ENCODE data around the gene OR10D3. TPM values are rescaled to one million over a fixed set of nuclear protein-coding genes. Genes with fewer than 3 reads are reported as not detected.
"Not testable (repeated sequence)": the region's sequence is repeated elsewhere in the genome, so short reads cannot be mapped to it uniquely, and the experiment has no call there.

OR10D3 gene, protein sequence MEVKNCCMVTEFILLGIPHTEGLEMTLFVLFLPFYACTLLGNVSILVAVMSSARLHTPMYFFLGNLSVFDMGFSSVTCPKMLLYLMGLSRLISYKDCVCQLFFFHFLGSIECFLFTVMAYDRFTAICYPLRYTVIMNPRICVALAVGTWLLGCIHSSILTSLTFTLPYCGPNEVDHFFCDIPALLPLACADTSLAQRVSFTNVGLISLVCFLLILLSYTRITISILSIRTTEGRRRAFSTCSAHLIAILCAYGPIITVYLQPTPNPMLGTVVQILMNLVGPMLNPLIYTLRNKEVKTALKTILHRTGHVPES
- total RNA-seq, result not detected

DNA sequence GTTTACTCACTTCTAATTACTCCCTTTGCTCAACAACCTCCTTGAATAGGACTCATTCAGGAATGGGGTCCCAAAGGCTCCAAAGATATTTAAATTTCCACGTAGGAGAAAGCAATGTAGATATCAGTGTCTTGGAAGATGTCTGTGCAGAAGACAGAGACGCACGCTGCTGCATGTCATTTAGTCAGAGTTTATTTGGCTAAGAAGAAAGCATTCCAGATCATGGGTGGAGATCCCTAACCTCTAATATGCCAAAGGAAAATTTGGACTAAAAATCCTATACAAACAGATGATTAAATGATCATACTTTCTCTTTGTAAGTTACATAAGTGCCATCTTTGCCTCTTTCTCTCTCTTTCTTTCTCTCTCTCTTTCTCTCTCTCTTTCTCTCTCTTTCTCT is at the start of gene OR10D3:
OR10D3 (plus strand) TSS at position 278 of the 400 bp plus-strand sequence. CDS start 1,925 bp downstream, outside the sequence.
- Mint-ChIP-seq H3K4me1 (ENCODE audit: low read depth) (no peaks in the 10 kb centered on the region), H3K4me3 (no peak within 1 kb of the TSS), H3K27me3 (ENCODE audit: low read depth) (peaks cover 10% of the 10 kb centered on the region), H3K27ac (no peak within 1 kb of the TSS), H3K9me3 (no peaks in the 10 kb centered on the region), H3K36me3 (ENCODE audit: insufficient read depth in 2 of 2) (no peaks in the 10 kb centered on the region)
- DNase-seq (no peak), ATAC-seq (replicated peaks in 1 of 2) (no peak)

GRCh38 chr11:124143034-124143433 is 40.1 kb upstream of the OR10D3 start:
- Mint-ChIP-seq H3K9me3 (peaks cover 3 to 8% of the 10 kb centered on the region in 2 donors), H3K4me3 (no peak overlapping the region), H3K27ac (no peak overlapping the region), H3K27me3 (ENCODE audit: low read depth) (no peaks in the 10 kb centered on the region), H3K36me3 (ENCODE audit: insufficient read depth in 2 of 2) (peaks cover 4 to 14% of the 10 kb centered on the region in 2 donors), H3K4me1 (ENCODE audit: low read depth) (no peaks in the 10 kb centered on the region)
- DNase-seq (no peak), ATAC-seq (replicated peaks in 1 of 2) (no peak)

DNA sequence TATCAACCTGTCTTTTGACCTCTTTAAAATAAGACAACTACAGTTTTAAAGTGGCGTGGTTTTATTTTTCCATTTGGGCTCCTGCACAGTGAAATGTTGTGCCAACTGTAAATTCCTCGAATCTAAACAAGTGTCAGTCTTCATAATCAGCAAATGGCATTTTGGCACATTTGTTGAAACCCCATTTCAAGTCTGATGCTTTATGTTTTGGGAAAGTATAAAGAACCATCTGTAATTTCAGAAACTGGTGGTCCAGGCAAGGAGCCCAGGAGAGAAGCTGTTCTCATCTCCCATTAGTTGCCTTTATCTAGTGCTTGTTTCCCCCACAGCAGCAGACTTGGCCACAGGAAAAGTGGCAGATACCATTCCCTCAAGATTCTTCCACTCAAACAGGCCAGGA is 35.2 kb upstream of the OR10D3 start:
- no peaks in the 10 kb centered on the region for H3K36me3 Mint-ChIP-seq (ENCODE audit: insufficient read depth in 2 of 2)
- H3K4me3 Mint-ChIP-seq, result no peak overlapping the region
- no peaks in the 10 kb centered on the region for H3K27me3 Mint-ChIP-seq (ENCODE audit: low read depth)
- H3K27ac Mint-ChIP-seq, result no peak overlapping the region
- DNase-seq, result no peak
- no peaks in the 10 kb centered on the region for H3K9me3 Mint-ChIP-seq
- ATAC-seq (replicated peaks in 1 of 2), result no peak
- H3K4me1 Mint-ChIP-seq (ENCODE audit: low read depth), result no peaks in the 10 kb centered on the region

DNA sequence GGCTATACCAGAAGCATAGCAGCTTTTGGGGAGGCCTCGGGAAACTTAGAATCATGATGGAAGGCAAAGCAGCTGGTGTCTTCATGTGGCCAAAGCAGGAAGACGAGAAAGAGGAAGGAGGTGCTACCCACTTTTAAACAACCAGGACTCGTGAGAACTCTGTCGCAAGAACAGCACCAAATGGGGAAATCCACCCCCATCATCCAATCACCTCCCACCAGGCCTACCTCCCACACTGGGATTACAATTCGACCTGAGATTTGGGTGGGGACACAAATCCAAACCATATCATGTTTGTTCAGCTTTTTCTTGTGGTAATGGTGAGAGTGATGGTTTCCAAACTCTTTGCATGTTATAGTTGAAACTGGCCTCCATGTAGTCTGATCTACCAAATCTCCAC is 32.5 kb upstream of the OR10D3 start:
- DNase-seq (no peak), ATAC-seq (replicated peaks in 1 of 2) (no peak)
- Mint-ChIP-seq H3K9me3 (no peaks in the 10 kb centered on the region), H3K27me3 (ENCODE audit: low read depth) (no peaks in the 10 kb centered on the region), H3K36me3 (ENCODE audit: insufficient read depth in 2 of 2) (no peaks in the 10 kb centered on the region), H3K4me1 (ENCODE audit: low read depth) (no peaks in the 10 kb centered on the region), H3K4me3 (no peak overlapping the region), H3K27ac (no peak overlapping the region)

DNA sequence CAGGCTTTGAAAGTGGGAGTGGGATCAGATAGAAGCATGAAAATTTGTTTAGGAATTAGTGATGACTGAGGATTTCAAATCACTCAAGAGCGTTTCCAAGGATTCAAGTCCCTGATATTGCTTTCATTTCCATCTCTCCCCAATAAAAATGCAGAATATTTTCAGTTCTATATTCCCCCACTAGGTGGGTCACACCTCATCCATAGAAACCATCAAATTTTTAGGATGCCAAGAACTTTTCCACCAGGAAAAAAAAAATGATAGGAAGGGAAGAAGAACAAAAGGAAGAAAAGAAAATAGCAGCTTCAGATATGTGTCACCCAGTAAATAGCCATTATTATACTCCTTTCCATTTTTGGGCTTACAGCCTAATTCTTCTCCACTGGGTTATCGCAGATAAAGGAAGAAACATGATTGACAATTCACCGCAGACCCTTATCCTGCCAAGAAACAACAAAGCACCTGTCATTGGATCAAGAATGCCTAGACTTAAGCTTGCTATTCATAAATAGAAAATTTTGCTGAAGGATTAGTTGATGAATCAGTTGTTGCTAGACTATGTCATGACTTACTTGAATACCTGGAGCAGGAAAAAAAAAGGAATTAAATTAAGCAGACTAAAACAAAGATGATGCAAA is 30.3 kb upstream of the OR10D3 start:
- no peaks in the 10 kb centered on the region for H3K36me3 Mint-ChIP-seq (ENCODE audit: insufficient read depth in 2 of 2)
- H3K27ac Mint-ChIP-seq, result no peak overlapping the region
- H3K4me1 Mint-ChIP-seq (ENCODE audit: low read depth), result no peaks in the 10 kb centered on the region
- no peak for ATAC-seq (replicated peaks in 1 of 2)
- DNase-seq, result no peak
- peaks cover 4% of the 10 kb centered on the region for H3K27me3 Mint-ChIP-seq (ENCODE audit: low read depth)
- H3K9me3 Mint-ChIP-seq, result no peaks in the 10 kb centered on the region
- no peak overlapping the region for H3K4me3 Mint-ChIP-seq

GRCh38 chr11:124153821-124154220 is 29.3 kb upstream of the OR10D3 start:
- no peak for ATAC-seq (replicated peaks in 1 of 2)
- Mint-ChIP-seq H3K27me3 (ENCODE audit: low read depth) (peaks cover 4% of the 10 kb centered on the region), H3K4me3 (no peak overlapping the region), H3K36me3 (ENCODE audit: insufficient read depth in 2 of 2) (no peaks in the 10 kb centered on the region), H3K4me1 (ENCODE audit: low read depth) (no peaks in the 10 kb centered on the region), H3K9me3 (no peaks in the 10 kb centered on the region), H3K27ac (no peak overlapping the region)
- DNase-seq, result no peak

GRCh38 chr11:124159481-124159880 is 23.7 kb upstream of the OR10D3 start:
- Mint-ChIP-seq H3K36me3 (ENCODE audit: insufficient read depth in 2 of 2) (no peaks in the 10 kb centered on the region), H3K9me3 (peaks cover 0 to 2% of the 10 kb centered on the region in 2 donors), H3K4me3 (no peak overlapping the region), H3K4me1 (ENCODE audit: low read depth) (no peaks in the 10 kb centered on the region), H3K27me3 (ENCODE audit: low read depth) (peaks cover 4% of the 10 kb centered on the region), H3K27ac (no peak overlapping the region)
- no peak for DNase-seq
- no peak for ATAC-seq (replicated peaks in 1 of 2)

DNA sequence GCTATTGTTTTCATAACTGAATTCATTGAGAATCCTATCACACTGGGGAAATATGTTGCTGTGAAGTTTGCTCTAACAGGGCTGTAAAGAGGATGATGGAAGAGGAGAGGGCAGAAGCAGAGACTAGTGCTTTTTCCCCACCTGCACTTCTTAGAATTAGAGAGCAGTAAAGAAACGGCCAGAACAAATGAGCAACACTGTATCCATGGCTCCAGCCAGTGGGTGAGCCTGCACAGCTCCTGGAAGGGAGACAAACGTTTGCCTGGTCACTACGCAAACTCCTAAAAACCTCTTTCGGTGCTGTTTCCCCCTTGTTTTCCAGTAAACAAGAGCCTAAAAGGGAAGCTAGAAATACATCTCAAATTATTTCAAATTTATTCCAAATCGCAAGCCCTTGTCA is 22.2 kb upstream of the OR10D3 start:
- no peak overlapping the region for H3K27ac Mint-ChIP-seq
- H3K27me3 Mint-ChIP-seq (ENCODE audit: low read depth), result peaks cover 4% of the 10 kb centered on the region
- no peak for ATAC-seq (replicated peaks in 1 of 2)
- H3K4me3 Mint-ChIP-seq, result no peak overlapping the region
- H3K9me3 Mint-ChIP-seq, result peaks cover 0 to 2% of the 10 kb centered on the region in 2 donors
- no peaks in the 10 kb centered on the region for H3K4me1 Mint-ChIP-seq (ENCODE audit: low read depth)
- no peak for DNase-seq
- H3K36me3 Mint-ChIP-seq (ENCODE audit: insufficient read depth in 2 of 2), result no peaks in the 10 kb centered on the region

DNA sequence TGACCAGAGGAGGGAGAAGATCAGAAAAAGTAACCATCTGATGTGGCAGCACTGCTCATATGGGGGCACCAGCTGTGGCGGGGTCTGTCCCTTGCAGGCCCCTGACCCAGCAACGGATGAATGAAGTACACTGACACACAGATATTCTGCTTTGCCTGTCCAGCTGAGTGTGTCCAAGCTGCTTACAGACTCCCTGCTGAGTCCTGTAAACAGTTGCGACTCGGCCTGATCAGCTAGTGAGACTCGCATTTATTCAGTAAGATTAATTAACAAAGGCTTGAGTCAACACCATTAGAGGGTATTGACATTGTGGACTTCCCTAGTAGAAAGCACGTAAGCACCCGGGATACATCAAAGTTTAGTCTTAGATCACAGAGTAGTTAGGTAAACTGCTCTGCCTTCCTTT is 15.3 kb upstream of the OR10D3 start:
- no peaks in the 10 kb centered on the region for H3K36me3 Mint-ChIP-seq (ENCODE audit: insufficient read depth in 2 of 2)
- H3K4me3 Mint-ChIP-seq, result no peak overlapping the region
- peaks cover 17% of the 10 kb centered on the region for H3K27me3 Mint-ChIP-seq (ENCODE audit: low read depth)
- H3K9me3 Mint-ChIP-seq, result peaks cover 2% of the 10 kb centered on the region in 2 donors
- no peak overlapping the region for H3K27ac Mint-ChIP-seq
- ATAC-seq (replicated peaks in 1 of 2) (no peak), DNase-seq (no peak)
- H3K4me1 Mint-ChIP-seq (ENCODE audit: low read depth), result no peaks in the 10 kb centered on the region

GRCh38 chr11:124168796-124169195 is 14.3 kb upstream of the OR10D3 start:
- DNase-seq (no peak), ATAC-seq (replicated peaks in 1 of 2) (no peak)

GRCh38 chr11:124170315-124170714 is 12.8 kb upstream of the OR10D3 start:
- H3K4me1 Mint-ChIP-seq (ENCODE audit: low read depth); H3K36me3 Mint-ChIP-seq (ENCODE audit: insufficient read depth in 2 of 2); DNase-seq; H3K4me3 Mint-ChIP-seq; H3K9me3 Mint-ChIP-seq; ATAC-seq (replicated peaks in 1 of 2); H3K27ac Mint-ChIP-seq: not testable (repeated sequence)
- peaks cover 17% of the 10 kb centered on the region for H3K27me3 Mint-ChIP-seq (ENCODE audit: low read depth)

More at GRCh38 chr11:124168796-124169195, 14.3 kb upstream of the OR10D3 start:
- H3K9me3 Mint-ChIP-seq, result peaks cover 0 to 2% of the 10 kb centered on the region in 2 donors
- H3K4me1 Mint-ChIP-seq (ENCODE audit: low read depth), result no peaks in the 10 kb centered on the region
- H3K27me3 Mint-ChIP-seq (ENCODE audit: low read depth), result peaks cover 17% of the 10 kb centered on the region
- H3K4me3 Mint-ChIP-seq, result no peak overlapping the region
- no peaks in the 10 kb centered on the region for H3K36me3 Mint-ChIP-seq (ENCODE audit: insufficient read depth in 2 of 2)
- H3K27ac Mint-ChIP-seq, result no peak overlapping the region

DNA sequence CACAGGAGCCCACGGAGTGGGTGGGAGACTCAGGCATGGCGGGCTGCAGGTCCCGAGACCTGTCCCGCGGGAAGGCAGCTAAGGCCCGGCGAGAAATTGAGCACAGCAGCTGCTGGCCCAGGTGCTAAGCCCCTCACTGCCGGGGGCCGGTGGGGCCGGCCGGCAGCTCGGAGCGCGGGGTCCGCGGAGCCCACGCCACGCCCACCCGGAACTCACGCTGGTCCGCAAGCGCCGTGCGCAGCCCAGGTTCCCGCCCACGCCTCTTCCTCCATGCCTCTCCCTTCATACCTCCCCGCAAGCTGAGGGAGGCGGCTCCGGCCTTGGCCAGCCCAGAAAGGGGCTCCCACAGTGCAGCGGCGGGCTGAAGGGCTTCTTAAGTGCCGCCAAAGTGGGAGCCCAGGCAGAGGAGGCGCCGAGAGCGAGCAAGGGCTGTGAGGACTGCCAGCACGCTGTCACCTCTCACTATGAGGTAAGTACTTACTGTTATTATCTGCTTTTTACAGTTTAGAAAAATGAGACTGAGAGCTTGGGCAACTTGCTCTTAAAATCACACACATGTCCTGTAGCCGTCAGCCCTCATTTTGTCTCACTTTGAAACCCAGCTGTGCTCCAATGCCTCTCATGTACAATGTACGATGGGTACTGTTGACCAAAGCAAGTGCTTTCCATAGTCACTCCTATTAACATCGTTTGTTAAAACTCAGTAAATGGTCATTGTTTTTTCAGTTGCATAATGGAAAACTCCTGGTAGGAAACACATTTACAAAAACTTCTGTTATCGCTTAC is 12.2 kb upstream of the OR10D3 start:
- ATAC-seq (replicated peaks in 1 of 2) (no peak), DNase-seq (no peak)
- H3K27ac Mint-ChIP-seq, result no peak overlapping the region
- H3K27me3 Mint-ChIP-seq (ENCODE audit: low read depth), result peaks cover 17% of the 10 kb centered on the region
- H3K4me3 Mint-ChIP-seq, result no peak overlapping the region
- H3K4me1 Mint-ChIP-seq (ENCODE audit: low read depth), result no peaks in the 10 kb centered on the region
- H3K36me3 Mint-ChIP-seq (ENCODE audit: insufficient read depth in 2 of 2), result no peaks in the 10 kb centered on the region
- H3K9me3 Mint-ChIP-seq, result peaks cover 0 to 2% of the 10 kb centered on the region in 2 donors

DNA sequence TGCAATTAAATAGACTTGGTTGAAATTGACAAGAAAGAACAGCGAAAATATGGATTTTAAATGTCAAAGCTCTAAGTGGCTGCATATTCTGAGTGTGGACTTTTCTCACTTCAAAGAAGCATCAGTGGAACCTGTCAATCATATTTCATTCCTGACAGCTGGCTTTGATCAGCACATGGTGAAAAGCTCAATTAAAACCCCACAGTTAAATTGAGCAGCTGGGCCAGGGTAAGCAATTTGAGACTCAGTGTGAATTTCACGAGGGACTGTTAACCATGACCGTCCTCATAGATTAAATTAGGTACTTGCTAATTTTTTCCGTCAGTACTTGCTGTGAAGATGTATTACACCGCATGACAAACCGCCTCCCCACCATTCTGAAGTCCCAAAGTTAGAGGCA is 11.0 kb upstream of the OR10D3 start:
- peaks cover 0 to 2% of the 10 kb centered on the region in 2 donors for H3K9me3 Mint-ChIP-seq
- H3K4me3 Mint-ChIP-seq, result no peak overlapping the region
- peaks cover 7% of the 10 kb centered on the region for H3K27me3 Mint-ChIP-seq (ENCODE audit: low read depth)
- DNase-seq (no peak), ATAC-seq (replicated peaks in 1 of 2) (no peak)
- H3K36me3 Mint-ChIP-seq (ENCODE audit: insufficient read depth in 2 of 2), result no peaks in the 10 kb centered on the region
- no peaks in the 10 kb centered on the region for H3K4me1 Mint-ChIP-seq (ENCODE audit: low read depth)
- H3K27ac Mint-ChIP-seq, result no peak overlapping the region
